ENCODE results near the gene CDX1.

The CDX1 gene

GRCh38 chr5:150162142-150162513 lies 4.5 kb upstream of the CDX1 start:
- no peak for TF ChIP-seq CTCF (IDR thresholded peaks at IDR 0.05; ENCODE audit: insufficient read depth, low read depth, low read length, missing control alignments)
- no peak overlapping the region for H3K4me3 ChIP-seq (ENCODE audit: low read depth, low read length)
- DNase-seq (ENCODE audit: low read depth): no peak

- H3K4me3 ChIP-seq (ENCODE audit: low read depth, low read length): no peak overlapping the region
- no peak for DNase-seq (ENCODE audit: low read depth)
- no peak for TF ChIP-seq CTCF (IDR thresholded peaks at IDR 0.05; ENCODE audit: insufficient read depth, low read depth, low read length, missing control alignments)
Measured at GRCh38 chr5:150163035-150163434, 3.5 kb upstream of the CDX1 start.

GRCh38 chr5:150163547-150164059 lies 3.0 kb upstream of the CDX1 start:
- no peak for TF ChIP-seq CTCF (IDR thresholded peaks at IDR 0.05; ENCODE audit: insufficient read depth, low read depth, low read length, missing control alignments)
- DNase-seq (ENCODE audit: low read depth): no peak
- H3K4me3 ChIP-seq (ENCODE audit: low read depth, low read length): no peak overlapping the region

- no peak for TF ChIP-seq CTCF (IDR thresholded peaks at IDR 0.05; ENCODE audit: insufficient read depth, low read depth, low read length, missing control alignments)
- no peak overlapping the region for H3K4me3 ChIP-seq (ENCODE audit: low read depth, low read length)
- no peak for DNase-seq (ENCODE audit: low read depth)
Measured at GRCh38 chr5:150164211-150164980, 2.2 kb upstream of the CDX1 start.

GRCh38 chr5:150166037-150166649 lies 435 bp upstream of the CDX1 start:
- no peak overlapping the region for H3K4me3 ChIP-seq (ENCODE audit: low read depth, low read length)
- DNase-seq (ENCODE audit: low read depth): no peak
- TF ChIP-seq CTCF (IDR thresholded peaks at IDR 0.05; ENCODE audit: insufficient read depth, low read depth, low read length, missing control alignments): no peak

GRCh38 chr5:150167512-150167850 lies 903 bp downstream of the CDX1 start:
- H3K4me3 ChIP-seq (ENCODE audit: low read depth, low read length): no peak overlapping the region
- no peak for TF ChIP-seq CTCF (IDR thresholded peaks at IDR 0.05; ENCODE audit: insufficient read depth, low read depth, low read length, missing control alignments)
- DNase-seq (ENCODE audit: low read depth): no peak

Data from GM12865 (cell line).